Measurements from ENCODE around the gene ZBTB45. TPM values are rescaled to one million over a fixed set of nuclear protein-coding genes. Genes with fewer than 3 reads are reported as not detected.

ZBTB45 gene
- total RNA-seq, 1 donor: 6.9 TPM

GRCh38 chr19:58515259-58515658 lies 4.4 kb downstream of the ZBTB45 start:
- H3K4me3 ChIP-seq (ENCODE audit: insufficient read depth, low read length): no peak overlapping the region
- H2AFZ ChIP-seq (ENCODE audit: low read length): no peak overlapping the region
- no peaks in the 10 kb centered on the region for H3K9me3 ChIP-seq (ENCODE audit: low read depth, low read length)
- H4K20me1 ChIP-seq (ENCODE audit: insufficient read depth, low read length): peaks cover 24% of the 10 kb centered on the region
- DNase-seq (ENCODE audit: insufficient read length, low spot score, missing footprints): no peak
- H3K4me2 ChIP-seq (ENCODE audit: insufficient read depth, low read length): no peak overlapping the region
- H3K4me1 ChIP-seq (ENCODE audit: insufficient read depth, low read length): peaks cover 11% of the 10 kb centered on the region
- TF ChIP-seq CTCF (IDR thresholded peaks at IDR 0.05; ENCODE audit: extremely low read depth, low read depth, low read length): no peak
- no peaks in the 10 kb centered on the region for H3K27me3 ChIP-seq (ENCODE audit: insufficient read depth, low read length)
- H3K79me2 ChIP-seq (ENCODE audit: insufficient read depth, low read length): peaks cover 45% of the 10 kb centered on the region
- H3K36me3 ChIP-seq (ENCODE audit: insufficient read depth, low read length): peaks cover 9% of the 10 kb centered on the region
- H3K27ac ChIP-seq (ENCODE audit: low read depth, low read length): no peak overlapping the region

GRCh38 chr19:58514564-58515022 lies 5.0 kb downstream of the ZBTB45 start:
- peak; percentile 73 for DNase-seq (ENCODE audit: insufficient read length, low spot score, missing footprints)
- Histone ChIP-seq H3K9me3 (ENCODE audit: low read depth, low read length) (no peaks in the 10 kb centered on the region), H4K20me1 (ENCODE audit: insufficient read depth, low read length) (peaks cover 24% of the 10 kb centered on the region), H3K36me3 (ENCODE audit: insufficient read depth, low read length) (peaks cover 9% of the 10 kb centered on the region), H3K27me3 (ENCODE audit: insufficient read depth, low read length) (no peaks in the 10 kb centered on the region), H3K4me2 (ENCODE audit: insufficient read depth, low read length) (peak overlapping the region; percentile 77), H2AFZ (ENCODE audit: low read length) (no peak overlapping the region), H3K4me1 (ENCODE audit: insufficient read depth, low read length) (peaks cover 10% of the 10 kb centered on the region), H3K4me3 (ENCODE audit: insufficient read depth, low read length) (peak overlapping the region; percentile 68), H3K27ac (ENCODE audit: low read depth, low read length) (no peak overlapping the region), H3K79me2 (ENCODE audit: insufficient read depth, low read length) (peaks cover 45% of the 10 kb centered on the region)
- no peak for TF ChIP-seq CTCF (IDR thresholded peaks at IDR 0.05; ENCODE audit: extremely low read depth, low read depth, low read length)

GRCh38 chr19:58513694-58514563 lies 5.7 kb downstream of the ZBTB45 start:
- peak overlapping the region; percentile 48 for H3K27ac ChIP-seq (ENCODE audit: low read depth, low read length)
- H3K36me3 ChIP-seq (ENCODE audit: insufficient read depth, low read length): peaks cover 9% of the 10 kb centered on the region

More at GRCh38 chr19:58513694-58514563, 5.7 kb downstream of the ZBTB45 start:
- no peaks in the 10 kb centered on the region for H3K27me3 ChIP-seq (ENCODE audit: insufficient read depth, low read length)
- TF ChIP-seq CTCF (IDR thresholded peaks at IDR 0.05; ENCODE audit: extremely low read depth, low read depth, low read length): peak; percentile 79
- H4K20me1 ChIP-seq (ENCODE audit: insufficient read depth, low read length): peaks cover 24% of the 10 kb centered on the region
- peaks cover 10% of the 10 kb centered on the region for H3K4me1 ChIP-seq (ENCODE audit: insufficient read depth, low read length)
- H3K4me3 ChIP-seq (ENCODE audit: insufficient read depth, low read length): peak overlapping the region; percentile 68
- H3K9me3 ChIP-seq (ENCODE audit: low read depth, low read length): no peaks in the 10 kb centered on the region
- peak overlapping the region; percentile 56 for H2AFZ ChIP-seq (ENCODE audit: low read length)
- H3K4me2 ChIP-seq (ENCODE audit: insufficient read depth, low read length): peak overlapping the region; percentile 77
- peak; percentile 99 for DNase-seq (ENCODE audit: insufficient read length, low spot score, missing footprints)
- peaks cover 45% of the 10 kb centered on the region for H3K79me2 ChIP-seq (ENCODE audit: insufficient read depth, low read length)
